Stimulated activated CD4-positive, alpha-beta T cell treated with anti-CD3 and anti-CD28 coated beads, Interleukin-15, amount 100 ng/mL, for 1 hour (primary cell): Measurements from ENCODE around the gene GBA2.

Source experiments
- DNase-seq, 2 donors: peaks; one replicate each; pipeline ENCODE4 v3.0.0-alpha.2; 2020; ENCODE audit warnings: low read depth in 1 of 2, low spot score in 1 of 2

The GBA2 gene

GRCh38 chr9:35748858-35749514, at the start of gene GBA2, which contains the start of gene RGP1:
Gene GBA2, minus strand, starts transcription at chr9:35749228. Its CDS starts 524 bp downstream, at chr9:35748704.
Gene RGP1, plus strand, starts transcription at chr9:35749287. Its CDS starts 469 bp downstream, at chr9:35749756.
- peak; percentile 38 to 53 for DNase-seq

- no peak for DNase-seq
These were observed 48.5 kb upstream of the GBA2 start for GRCh38 chr9:35797311-35798109.

GRCh38 chr9:35795695-35796094, 46.7 kb upstream of the GBA2 start:
- no peak for DNase-seq

- DNase-seq: no peak
These were observed 44.4 kb upstream of the GBA2 start for GRCh38 chr9:35793461-35793860.

- DNase-seq: no peak
These were observed 43.8 kb upstream of the GBA2 start for GRCh38 chr9:35792826-35793225.

- DNase-seq: no peak
These were observed 43.2 kb upstream of the GBA2 start for GRCh38 chr9:35792024-35792813.

GRCh38 chr9:35791297-35791921, 42.4 kb upstream of the GBA2 start, which contains the start of gene NPR2:
Gene NPR2, plus strand, starts transcription at chr9:35791591. Its CDS starts 818 bp downstream, at chr9:35792409.
- no peak for DNase-seq

- no peak for DNase-seq
These were observed 41.6 kb upstream of the GBA2 start for GRCh38 chr9:35790385-35791296.

- DNase-seq: no peak
These were observed 41.0 kb upstream of the GBA2 start for GRCh38 chr9:35790025-35790384.

GRCh38 chr9:35789541-35789940, 40.5 kb upstream of the GBA2 start:
- DNase-seq: no peak

GRCh38 chr9:35783418-35783817, 34.4 kb upstream of the GBA2 start:
- DNase-seq: no peak

GRCh38 chr9:35781066-35781465, 32.0 kb upstream of the GBA2 start:
- DNase-seq: no peak

GRCh38 chr9:35778496-35778895, 29.5 kb upstream of the GBA2 start:
- no peak for DNase-seq

GRCh38 chr9:35776018-35776417, 27.0 kb upstream of the GBA2 start:
- DNase-seq: no peak

GRCh38 chr9:35774907-35775635, 26.0 kb upstream of the GBA2 start:
- DNase-seq: no peak

- no peak for DNase-seq
These were observed 22.9 kb upstream of the GBA2 start for GRCh38 chr9:35771943-35772342.

- no peak for DNase-seq
These were observed 22.5 kb upstream of the GBA2 start for GRCh38 chr9:35771534-35771933.

- no peak for DNase-seq
These were observed 22.0 kb upstream of the GBA2 start for GRCh38 chr9:35771075-35771433.

GRCh38 chr9:35769763-35770162, 20.7 kb upstream of the GBA2 start:
- DNase-seq: no peak

- no peak for DNase-seq
These were observed 18.4 kb upstream of the GBA2 start for GRCh38 chr9:35767458-35767857.
